NCI-H2081 (cell line): ENCODE measurements around the gene CBL.
"Not testable (repeated sequence)": the region's sequence is repeated elsewhere in the genome, so short reads cannot be mapped to it uniquely, and the experiment has no call there.

Source experiments
- DNase-seq, 2 experiments: peaks; one replicate each; lab custom pipeline; 2025; lab: John Stamatoyannopoulos, UW

The CBL gene

DNA sequence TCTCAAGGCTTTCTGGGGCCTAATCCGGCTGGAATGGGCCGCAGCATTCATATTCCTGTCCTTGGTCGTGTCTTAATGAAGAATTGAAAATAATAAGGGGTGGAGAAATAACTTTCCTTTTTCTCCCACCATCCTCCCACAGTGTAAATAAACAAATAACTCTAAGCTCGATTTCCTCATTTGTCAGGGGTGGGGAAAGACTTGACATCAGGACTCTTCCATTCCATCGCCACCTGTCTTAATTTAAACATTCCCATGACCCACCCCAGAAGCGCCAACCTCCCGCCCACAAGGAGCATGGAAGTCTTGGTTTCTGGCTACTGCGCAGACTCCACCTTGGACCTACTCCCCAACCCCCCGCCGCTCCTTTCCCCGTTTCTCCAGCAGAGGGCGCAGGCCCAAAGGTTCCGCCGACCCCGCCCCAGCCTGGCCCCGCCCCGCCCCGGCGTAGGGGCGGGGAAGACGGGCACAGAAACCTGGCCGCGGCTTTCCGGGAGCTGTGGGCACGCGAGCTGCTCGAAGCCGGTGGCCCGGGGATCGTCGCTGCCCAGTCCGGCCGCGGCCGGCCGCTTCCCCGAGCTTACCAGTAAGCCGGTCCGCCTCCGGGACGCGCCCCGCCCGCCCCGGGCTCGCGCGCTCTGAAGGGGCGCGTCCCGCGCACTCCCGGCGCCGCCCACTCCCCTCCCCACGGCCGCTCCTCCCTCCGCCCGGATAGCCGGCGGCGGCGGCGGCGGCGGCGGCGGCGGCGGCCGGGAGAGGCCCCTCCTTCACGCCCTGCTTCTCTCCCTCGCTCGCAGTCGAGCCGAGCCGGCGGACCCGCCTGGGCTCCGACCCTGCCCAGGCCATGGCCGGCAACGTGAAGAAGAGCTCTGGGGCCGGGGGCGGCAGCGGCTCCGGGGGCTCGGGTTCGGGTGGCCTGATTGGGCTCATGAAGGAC, at the start of gene CBL:
CBL (plus strand) TSS at position 766 of the 937 bp plus-strand sequence; CDS start at position 845, 79 bp downstream.
- DNase-seq, result peak; percentile 92

GRCh38 chr11:119156496-119156895, 49.6 kb upstream of the CBL start:
- DNase-seq, result no peak

- DNase-seq, result no peak
Measured at GRCh38 chr11:119157063-119157462, 49.1 kb upstream of the CBL start.

- DNase-seq, result no peak
Measured at GRCh38 chr11:119158467-119158866, 47.7 kb upstream of the CBL start.

- no peak for DNase-seq
Measured at GRCh38 chr11:119160151-119160550, 46.0 kb upstream of the CBL start.

- DNase-seq, result no peak
Measured at GRCh38 chr11:119161871-119162270, 44.3 kb upstream of the CBL start.

DNA sequence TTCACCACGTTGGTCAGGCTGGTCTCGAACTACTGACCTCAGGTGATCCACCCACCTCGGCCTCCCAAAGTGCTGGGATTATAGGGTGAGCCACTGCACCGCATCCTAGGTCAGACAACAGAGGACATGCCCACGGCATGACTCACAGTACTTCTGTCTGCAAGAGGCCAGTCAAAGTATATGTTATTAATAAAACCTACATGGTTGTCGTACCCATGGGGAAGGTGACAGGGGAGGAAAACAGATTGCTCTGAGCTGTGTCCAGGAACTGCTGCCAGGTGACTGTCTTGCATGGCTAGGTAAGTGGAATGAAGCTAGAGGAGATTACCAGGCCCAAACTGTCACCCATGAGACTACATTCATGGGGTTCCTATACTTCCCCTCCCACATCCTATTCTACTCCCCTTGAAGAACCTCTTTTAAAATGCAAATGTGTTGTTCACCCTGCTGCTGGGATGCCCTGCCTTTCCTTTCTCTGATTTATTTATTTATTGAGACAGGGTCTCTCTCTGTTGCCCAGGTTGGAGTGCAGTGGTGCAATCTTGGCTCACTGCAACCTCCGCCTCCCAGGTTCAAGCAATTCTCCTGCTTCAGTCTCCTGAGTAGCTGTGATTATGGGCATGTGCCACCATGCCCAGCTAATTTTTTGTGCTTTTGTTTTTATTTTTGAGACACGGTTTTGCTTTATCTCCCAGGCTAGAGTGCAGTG, 39.6 kb upstream of the CBL start:
- no peak for DNase-seq

- DNase-seq, result not testable (repeated sequence)
Measured at GRCh38 chr11:119167077-119167458, 39.1 kb upstream of the CBL start.

DNA sequence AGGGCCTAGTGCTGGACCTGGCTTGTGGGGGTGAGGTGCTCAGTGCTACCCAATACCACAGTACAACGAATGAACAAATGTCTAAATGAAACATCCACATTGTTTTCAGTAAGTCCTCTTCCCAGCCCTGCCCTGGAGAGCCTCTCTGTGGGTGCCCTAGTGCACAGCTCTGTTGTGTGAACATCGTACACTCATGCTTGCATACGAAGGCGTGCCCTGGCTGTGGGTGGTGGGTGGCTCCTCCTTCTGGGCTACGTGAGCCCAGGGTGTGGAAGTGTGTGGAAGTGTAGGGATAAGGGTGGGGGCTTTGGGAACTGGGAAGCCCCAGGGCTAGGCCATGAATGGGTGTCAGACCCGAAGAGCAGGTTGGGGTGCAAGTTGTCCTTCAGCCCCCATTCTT, 38.2 kb upstream of the CBL start:
- no peak for DNase-seq

GRCh38 chr11:119168471-119169281, 37.5 kb upstream of the CBL start, which contains the start of gene NLRX1:
Gene NLRX1 (plus strand): TSS chr11:119168725. CDS start chr11:119171404, 2,679 bp downstream.
- DNase-seq, result peak; percentile 85 to 86

- DNase-seq, result no peak
Measured at GRCh38 chr11:119169282-119169719, 36.8 kb upstream of the CBL start.

GRCh38 chr11:119172513-119172912, 33.6 kb upstream of the CBL start:
- no peak for DNase-seq

DNA sequence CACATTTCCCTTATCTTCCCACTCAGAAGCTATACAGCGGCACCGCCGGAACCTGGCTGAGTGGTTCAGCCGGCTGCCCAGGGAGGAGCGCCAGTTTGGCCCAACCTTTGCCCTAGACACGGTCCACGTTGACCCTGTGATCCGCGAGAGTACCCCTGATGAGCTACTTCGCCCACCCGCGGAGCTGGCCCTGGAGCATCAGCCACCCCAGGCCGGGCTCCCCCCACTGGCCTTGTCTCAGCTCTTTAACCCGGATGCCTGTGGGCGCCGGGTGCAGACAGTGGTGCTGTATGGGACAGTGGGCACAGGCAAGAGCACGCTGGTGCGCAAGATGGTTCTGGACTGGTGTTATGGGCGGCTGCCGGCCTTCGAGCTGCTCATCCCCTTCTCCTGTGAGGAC, 32.7 kb upstream of the CBL start:
- no peak for DNase-seq

DNA sequence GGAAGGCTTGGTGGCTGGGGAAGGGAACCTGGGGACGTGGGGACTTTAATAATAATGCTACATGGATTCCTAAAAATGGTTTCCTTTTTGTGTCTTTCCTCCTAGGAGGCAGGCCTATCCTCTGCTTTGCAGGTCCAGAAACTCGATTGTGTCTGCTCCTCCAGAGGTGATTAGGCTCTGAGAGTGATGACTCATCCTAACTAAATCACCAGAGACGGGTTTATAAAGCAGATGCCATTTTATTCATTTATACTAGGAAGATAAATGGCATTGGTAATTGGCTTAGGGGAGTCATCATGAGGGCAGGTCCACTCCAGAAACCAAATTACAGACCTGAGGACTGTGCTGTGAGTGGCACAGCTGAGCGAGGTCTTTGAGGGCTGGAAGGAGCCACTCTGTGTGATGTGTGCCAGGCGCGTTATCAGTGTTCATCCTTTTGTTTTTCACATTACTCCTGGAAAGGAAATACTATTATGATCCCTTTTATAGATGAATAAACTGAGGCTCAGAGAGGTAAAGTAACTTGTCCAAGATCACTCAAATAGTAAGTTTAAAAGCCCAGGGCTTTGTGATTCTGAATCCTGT, 30.6 kb upstream of the CBL start:
- no peak for DNase-seq

DNA sequence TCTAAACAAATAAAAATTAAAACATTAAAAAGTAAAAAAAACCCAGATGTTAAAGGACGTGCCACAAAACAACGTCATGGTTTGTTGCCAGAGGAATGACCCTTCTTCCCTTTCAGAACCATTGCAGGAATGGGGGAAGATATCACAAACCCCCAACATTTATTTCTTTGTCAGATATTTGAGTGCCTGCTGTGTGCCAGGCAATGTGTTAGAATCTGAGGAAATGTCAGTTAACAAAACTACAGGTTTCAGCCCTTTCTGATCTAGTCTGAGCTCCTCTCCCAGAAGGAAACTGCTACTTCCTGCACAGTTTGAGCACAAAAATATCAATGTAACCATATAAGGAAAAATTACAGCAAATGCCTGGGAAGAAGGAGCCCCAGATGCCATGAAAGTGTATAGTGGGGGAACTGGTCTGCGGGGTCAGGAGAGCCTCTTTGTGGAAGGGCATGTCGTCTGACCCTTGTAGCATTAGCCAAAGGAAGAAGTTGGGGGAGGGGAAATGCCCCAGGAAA, 27.9 kb upstream of the CBL start:
- DNase-seq, result no peak

DNA sequence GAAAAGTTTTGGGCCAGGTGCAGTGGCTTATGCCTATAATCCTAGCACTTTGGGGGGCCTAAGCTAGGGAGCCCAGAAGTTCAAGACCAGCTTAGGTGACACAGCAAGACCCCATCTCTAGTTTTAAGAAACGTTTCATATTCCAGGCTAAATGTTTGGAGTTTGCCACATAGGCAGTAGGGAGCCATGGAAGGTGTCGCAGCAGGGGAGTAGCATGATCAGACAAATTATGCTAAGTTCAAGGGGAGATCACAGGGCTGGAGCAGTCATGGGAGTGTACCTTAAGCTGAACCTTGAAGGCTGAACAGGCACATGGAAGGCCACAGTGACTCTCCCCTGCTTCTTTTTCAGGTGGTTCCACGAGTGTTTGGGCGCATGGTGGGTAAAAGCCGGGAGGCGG, 26.8 kb upstream of the CBL start:
- DNase-seq, result no peak

GRCh38 chr11:119179983-119180382, 26.2 kb upstream of the CBL start:
- DNase-seq, result peak; percentile 48 to 70

- DNase-seq, result peak in 1 of 2 experiments; percentile 14
Measured at GRCh38 chr11:119180729-119181676, 25.1 kb upstream of the CBL start.

DNA sequence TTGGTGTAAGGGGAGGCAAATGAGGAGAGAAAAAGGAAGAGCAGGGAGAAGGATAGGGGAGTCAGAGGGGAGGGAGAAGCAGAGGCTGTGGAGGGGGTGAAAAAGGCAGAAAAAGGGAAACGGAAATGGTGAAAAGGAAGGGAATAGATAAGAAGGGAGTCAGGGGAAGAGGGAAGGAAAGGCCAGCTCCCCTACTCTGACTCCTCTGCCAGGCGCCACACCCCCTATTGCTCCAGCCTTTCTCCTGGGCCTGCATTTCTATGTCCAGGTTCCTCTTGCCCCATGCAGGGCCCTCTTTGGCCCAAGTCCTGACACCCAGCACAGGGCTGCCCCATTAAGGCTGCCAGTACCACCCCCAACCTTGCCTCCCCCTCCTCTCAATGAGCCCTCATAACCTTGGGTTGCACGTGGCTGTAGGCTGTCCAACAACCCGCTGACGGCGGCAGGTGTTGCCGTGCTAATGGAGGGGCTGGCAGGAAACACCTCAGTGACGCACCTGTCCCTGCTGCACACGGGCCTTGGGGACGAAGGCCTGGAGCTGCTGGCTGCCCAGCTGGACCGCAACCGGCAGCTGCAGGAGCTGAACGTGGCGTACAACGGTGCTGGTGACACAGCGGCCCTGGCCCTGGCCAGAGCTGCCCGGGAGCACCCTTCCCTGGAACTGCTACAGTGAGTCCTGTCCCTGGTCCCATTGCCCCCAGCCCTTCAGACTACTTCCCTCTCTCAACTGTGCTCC, 24.3 kb upstream of the CBL start:
- peak; percentile 74 to 88 for DNase-seq

- not testable (repeated sequence) for DNase-seq
Measured at GRCh38 chr11:119184399-119184798, 21.7 kb upstream of the CBL start.
